Measurements from ENCODE around the gene MAP2K6. TPM values are rescaled to one million over a fixed set of nuclear protein-coding genes. Genes with fewer than 3 reads are reported as not detected.
A peak's percentile ranks its signal among the peaks of the same experiment; 100 is the strongest.

Gene MAP2K6
- total RNA-seq, 1 experiment from 2014 or later: 1.4 TPM

DNA sequence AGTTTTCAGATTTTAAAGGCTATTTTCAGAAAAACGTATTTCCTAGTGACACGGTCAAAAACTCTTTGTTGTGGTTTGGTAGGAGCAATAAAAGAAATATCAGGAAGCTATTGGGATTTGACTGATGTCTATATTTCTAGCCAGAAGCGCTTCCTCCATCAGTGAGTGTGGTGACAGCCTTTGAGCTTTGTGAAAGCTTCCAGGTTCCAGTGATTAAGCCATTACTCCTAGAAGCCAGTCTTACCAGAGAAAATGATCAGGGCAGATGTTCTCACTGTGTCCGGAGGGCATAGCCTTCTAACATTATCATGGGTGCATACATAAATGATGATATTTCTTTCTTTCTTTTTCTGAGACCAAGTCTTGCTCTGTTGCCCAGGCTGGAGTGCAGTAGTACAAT is 39.6 kb downstream of the MAP2K6 start:
- no peaks in the 10 kb centered on the region for H3K27me3 ChIP-seq (replicated peaks)
- peaks cover 15% of the 10 kb centered on the region for H3K4me1 ChIP-seq (replicated peaks)
- no peaks in the 10 kb centered on the region for H3K36me3 ChIP-seq
- H3K27ac ChIP-seq: no peak overlapping the region
- no peaks in the 10 kb centered on the region for H3K9me3 ChIP-seq (replicated peaks)
- H3K4me3 ChIP-seq: no peak overlapping the region
- DNase-seq (ENCODE audit: low read depth in 1 of 2, low spot score in 2 of 2): no peak

DNA sequence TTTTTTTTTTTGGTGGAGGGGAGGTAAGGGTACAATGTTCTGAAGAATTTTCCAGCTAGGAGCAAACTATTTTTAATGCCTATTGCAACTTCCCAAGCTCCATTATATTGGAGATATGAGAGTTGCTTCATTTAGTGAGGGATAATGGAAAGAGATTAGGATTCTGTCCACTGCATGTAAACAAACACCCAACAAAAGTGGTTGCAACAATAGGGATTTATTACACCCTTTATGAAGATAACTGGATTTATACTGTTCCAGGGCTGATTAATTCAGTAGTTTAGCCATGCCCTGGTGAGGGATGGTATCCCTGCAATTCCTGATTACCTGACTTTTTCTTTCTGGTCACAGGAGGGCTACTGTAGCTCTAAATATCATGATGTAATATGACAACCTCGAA is 40.5 kb downstream of the MAP2K6 start:
- Histone ChIP-seq H3K4me1 (replicated peaks) (peaks cover 15% of the 10 kb centered on the region), H3K36me3 (no peaks in the 10 kb centered on the region), H3K27me3 (replicated peaks) (no peaks in the 10 kb centered on the region), H3K27ac (no peak overlapping the region), H3K4me3 (no peak overlapping the region), H3K9me3 (replicated peaks) (no peaks in the 10 kb centered on the region)
- DNase-seq (ENCODE audit: low read depth in 1 of 2, low spot score in 2 of 2): no peak

DNA sequence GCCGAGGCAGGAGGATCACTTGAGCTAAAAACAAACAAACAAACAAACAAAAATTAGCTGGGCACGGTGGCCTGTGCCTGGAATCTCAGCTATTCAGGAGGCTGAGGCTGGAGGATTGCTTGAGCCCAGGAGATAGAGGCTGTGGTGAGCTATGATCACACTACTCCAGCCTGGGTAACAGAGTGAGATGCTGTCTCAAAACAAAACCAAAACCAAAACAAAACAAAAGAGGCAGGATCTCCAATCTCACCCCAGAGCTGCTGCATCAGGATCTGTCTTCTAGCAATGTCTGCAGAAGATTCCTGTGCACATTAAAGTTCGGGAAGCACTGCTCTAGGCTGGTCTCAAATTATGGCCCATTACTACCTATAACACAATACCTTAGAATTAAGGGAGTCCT is 43.1 kb downstream of the MAP2K6 start:
- H3K36me3 ChIP-seq: no peaks in the 10 kb centered on the region
- H3K9me3 ChIP-seq (replicated peaks): no peaks in the 10 kb centered on the region
- H3K27me3 ChIP-seq (replicated peaks): no peaks in the 10 kb centered on the region
- H3K4me3 ChIP-seq: no peak overlapping the region
- H3K4me1 ChIP-seq (replicated peaks): no peaks in the 10 kb centered on the region
- no peak for DNase-seq (ENCODE audit: low read depth in 1 of 2, low spot score in 2 of 2)
- no peak overlapping the region for H3K27ac ChIP-seq

DNA sequence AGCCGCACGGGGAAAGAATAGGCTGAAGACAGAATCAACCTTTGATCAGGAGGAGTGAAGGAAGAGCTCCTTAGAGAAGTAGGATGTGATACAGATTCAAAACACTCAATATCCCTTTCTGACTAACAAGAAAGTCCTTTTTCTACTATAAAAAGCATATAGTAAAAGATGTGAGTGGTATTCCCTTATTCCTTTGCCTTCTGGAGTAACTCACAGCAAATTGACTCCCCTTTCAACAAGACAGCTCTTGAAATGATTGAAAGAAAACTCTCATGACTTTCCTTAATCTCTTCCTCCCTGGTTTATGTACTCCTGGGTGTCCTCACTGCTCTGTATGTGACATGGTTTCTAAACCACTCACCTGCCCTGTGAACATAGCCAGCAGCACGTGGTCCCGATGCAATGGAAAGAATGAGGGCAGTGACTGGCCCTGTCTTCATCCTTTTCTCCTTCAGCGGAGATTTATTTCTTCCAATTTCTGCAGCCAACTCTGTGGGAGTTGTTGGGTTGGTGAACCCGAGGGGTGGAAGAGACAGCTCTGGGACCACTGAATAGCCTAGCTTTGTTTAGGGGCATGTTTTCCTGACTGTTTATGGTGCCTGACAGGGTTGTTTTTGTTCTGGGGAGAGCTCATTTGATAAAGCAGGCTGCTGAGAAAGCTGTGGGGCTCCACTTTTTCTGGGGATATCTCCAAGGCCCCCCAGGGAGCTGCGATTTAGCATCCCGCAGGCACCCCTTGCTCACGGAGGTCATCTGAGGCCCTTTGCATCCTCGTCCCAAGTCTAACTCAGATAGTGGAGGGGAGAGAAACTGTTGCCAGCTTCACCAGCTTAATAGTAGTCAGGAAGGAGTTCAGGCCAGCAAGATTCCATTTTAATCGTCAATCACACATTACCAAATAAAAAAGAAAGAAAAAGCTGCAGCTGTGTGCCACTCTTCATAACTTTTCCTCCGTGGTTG is 46.7 kb downstream of the MAP2K6 start:
- H3K4me3 ChIP-seq: no peak overlapping the region
- no peaks in the 10 kb centered on the region for H3K36me3 ChIP-seq
- no peaks in the 10 kb centered on the region for H3K27me3 ChIP-seq (replicated peaks)
- DNase-seq (ENCODE audit: low read depth in 1 of 2, low spot score in 2 of 2): no peak
- peaks cover under 1% of the 10 kb centered on the region for H3K4me1 ChIP-seq (replicated peaks)
- no peak overlapping the region for H3K27ac ChIP-seq
- H3K9me3 ChIP-seq (replicated peaks): no peaks in the 10 kb centered on the region

DNA sequence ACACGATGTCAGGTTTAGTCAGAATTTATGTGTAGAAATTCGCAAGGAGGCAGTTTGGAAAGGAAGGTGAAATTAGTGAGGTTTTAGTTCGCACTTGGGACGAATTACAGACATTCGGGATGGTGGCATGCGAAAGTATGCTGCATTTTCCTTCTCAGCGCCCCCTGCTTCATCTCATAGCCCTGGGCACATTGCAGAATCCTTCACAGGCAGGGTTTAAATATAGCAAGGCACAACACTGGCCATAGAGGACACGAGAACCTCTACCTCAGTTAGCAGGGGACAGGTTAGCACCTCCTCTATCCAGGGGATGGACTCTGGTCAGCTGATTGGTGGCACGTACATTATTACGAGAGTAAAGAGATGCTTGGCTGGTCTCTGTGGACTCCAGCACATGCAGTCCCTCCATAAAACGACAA is 47.5 kb downstream of the MAP2K6 start:
- Histone ChIP-seq H3K9me3 (replicated peaks) (no peaks in the 10 kb centered on the region), H3K27me3 (replicated peaks) (no peaks in the 10 kb centered on the region), H3K4me3 (no peak overlapping the region), H3K36me3 (no peaks in the 10 kb centered on the region), H3K27ac (no peak overlapping the region), H3K4me1 (replicated peaks) (peaks cover 8% of the 10 kb centered on the region)
- DNase-seq (ENCODE audit: low read depth in 1 of 2, low spot score in 2 of 2): no peak

DNA sequence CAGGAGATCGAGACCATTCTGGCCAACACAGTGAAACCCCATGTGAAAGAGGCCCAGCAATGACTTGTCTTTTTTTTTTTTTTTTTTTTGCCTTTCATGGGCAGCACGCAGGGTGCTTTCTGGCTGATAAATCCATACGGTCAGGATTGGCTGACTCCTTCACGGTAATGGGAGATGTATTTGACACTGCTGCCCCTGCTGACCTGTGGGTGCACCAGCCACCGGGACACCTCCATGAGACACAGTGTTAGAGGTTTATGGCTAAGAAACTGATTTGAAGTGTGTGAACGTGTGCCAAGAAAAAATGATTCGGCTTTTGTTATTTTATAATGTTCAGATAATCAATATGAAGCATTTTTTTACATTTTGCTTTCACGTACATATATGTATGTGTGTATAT is 48.4 kb downstream of the MAP2K6 start:
- H3K27me3 ChIP-seq (replicated peaks): no peaks in the 10 kb centered on the region
- H3K4me3 ChIP-seq: no peak overlapping the region
- peaks cover 17% of the 10 kb centered on the region for H3K4me1 ChIP-seq (replicated peaks)
- no peaks in the 10 kb centered on the region for H3K36me3 ChIP-seq
- DNase-seq (ENCODE audit: low read depth in 1 of 2, low spot score in 2 of 2): no peak
- no peak overlapping the region for H3K27ac ChIP-seq
- H3K9me3 ChIP-seq (replicated peaks): no peaks in the 10 kb centered on the region

DNA sequence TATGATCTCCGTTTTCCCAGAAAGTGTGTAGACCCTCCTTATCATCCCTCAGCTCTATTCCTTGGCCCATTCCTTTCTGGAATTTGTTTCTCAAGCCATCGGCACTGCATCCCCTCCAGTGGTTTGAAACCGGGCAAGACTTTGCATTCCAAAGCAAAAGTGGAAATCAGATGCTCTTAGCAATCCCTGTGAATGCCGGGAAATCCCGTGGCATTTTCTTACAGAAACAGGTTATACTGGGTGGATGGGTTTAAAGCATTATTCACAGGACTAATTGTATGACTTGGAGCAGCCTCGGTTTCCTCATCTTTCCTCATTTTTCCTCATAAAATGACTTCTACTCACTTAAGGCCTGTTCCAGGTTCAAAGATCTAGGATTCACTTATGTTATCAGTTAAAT is 52.0 kb downstream of the MAP2K6 start:
- H3K4me3 ChIP-seq: no peak overlapping the region
- H3K36me3 ChIP-seq: no peaks in the 10 kb centered on the region
- peaks cover 21% of the 10 kb centered on the region for H3K4me1 ChIP-seq (replicated peaks)
- no peaks in the 10 kb centered on the region; the same call in 1 of the 2 replicates for H3K9me3 ChIP-seq (replicated peaks)
- no peak overlapping the region for H3K27ac ChIP-seq
- no peaks in the 10 kb centered on the region for H3K27me3 ChIP-seq (replicated peaks)
- DNase-seq (ENCODE audit: low read depth in 1 of 2, low spot score in 2 of 2): no peak

DNA sequence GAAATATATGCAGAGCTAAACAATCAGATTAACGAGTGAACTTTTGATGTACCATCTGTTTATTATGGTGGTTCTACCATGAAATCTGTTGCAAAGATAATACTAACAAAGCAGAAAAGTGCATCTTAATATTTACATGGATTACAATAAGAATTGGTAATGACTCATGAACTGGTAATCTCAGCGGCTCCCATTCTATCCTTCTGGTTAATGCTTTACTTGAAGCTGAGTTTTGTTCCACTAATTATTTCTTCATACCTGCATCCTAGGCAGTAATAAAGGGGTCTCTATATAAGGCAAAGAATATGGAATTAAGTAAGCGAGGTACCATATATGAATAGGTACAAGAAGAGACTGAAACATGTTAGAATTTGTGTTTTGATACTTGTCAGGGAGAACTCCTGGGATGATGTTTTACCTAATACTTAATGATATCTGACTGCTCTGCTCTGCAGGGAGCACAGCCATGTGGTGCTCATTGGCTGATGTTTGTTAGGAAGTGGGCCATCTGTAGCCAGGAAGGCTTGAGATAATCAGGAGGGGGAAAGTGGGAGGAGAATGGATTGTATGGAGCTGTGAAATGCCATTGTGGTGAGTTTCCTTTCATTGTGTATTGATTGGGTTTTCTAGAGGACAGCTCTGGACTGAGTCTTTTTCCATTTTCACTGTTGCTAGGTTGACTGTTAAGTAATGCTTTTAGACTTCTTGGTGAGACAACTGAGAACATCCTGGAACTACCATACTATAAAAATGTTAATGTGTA is 52.6 kb downstream of the MAP2K6 start:
- DNase-seq (ENCODE audit: low read depth in 1 of 2, low spot score in 2 of 2): peak in 1 of 2 experiments; percentile 59
- no peak overlapping the region for H3K4me3 ChIP-seq

DNA sequence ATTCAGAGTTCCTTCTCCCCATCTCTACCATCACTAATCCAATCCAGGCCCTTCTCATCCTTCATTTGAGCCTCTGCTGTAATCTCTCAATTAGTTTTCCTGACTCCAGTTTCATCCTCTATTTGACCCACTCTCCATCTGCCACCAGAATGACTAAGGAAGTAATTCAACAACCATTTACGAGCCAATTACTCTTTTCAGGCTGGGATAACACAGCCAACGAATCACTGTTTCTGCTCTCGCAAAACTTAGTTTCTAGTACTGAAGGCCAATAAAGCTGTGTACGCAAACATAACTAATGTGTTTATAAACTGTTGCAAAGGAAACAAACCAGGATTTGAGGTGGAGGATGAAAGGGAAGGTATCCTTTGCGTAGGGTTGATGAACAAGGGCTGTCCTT is 53.7 kb downstream of the MAP2K6 start:
- H3K4me3 ChIP-seq: no peak overlapping the region
- H3K36me3 ChIP-seq: no peaks in the 10 kb centered on the region
- no peaks in the 10 kb centered on the region; the same call in 1 of the 2 replicates for H3K9me3 ChIP-seq (replicated peaks)
- no peaks in the 10 kb centered on the region for H3K27me3 ChIP-seq (replicated peaks)
- H3K27ac ChIP-seq: no peak overlapping the region
- peaks cover 21% of the 10 kb centered on the region for H3K4me1 ChIP-seq (replicated peaks)
- no peak for DNase-seq (ENCODE audit: low read depth in 1 of 2, low spot score in 2 of 2)

More for the DNA sequence above, 52.6 kb downstream of the MAP2K6 start:
- no peaks in the 10 kb centered on the region for H3K36me3 ChIP-seq
- no peaks in the 10 kb centered on the region for H3K27me3 ChIP-seq (replicated peaks)
- peak overlapping the region; percentile 2; the same call in 1 of the 2 replicates for H3K27ac ChIP-seq
- H3K9me3 ChIP-seq (replicated peaks): no peaks in the 10 kb centered on the region; the same call in 1 of the 2 replicates
- peaks cover 21% of the 10 kb centered on the region for H3K4me1 ChIP-seq (replicated peaks)

DNA sequence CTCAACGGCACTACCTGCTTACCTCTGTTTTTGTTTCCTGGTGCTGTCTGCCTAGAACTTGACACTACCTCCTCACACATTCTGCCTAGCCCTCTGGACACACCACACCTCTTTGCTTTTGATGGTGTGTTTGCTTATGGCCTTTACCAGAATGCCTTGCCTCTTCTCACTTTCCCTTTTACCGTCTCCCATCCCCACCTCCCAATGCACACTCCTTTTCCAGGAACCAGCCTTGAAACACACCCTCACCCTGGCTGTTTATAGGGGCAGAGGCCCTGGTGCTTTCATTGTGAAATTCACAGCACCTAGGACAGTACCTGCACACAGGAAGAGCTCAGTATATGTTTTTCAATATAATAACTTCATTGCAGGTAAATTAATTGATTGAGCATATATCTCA is 56.2 kb downstream of the MAP2K6 start:
- no peak for DNase-seq (ENCODE audit: low read depth in 1 of 2, low spot score in 2 of 2)
- Histone ChIP-seq H3K4me3 (no peak overlapping the region), H3K4me1 (replicated peaks) (peaks cover 21% of the 10 kb centered on the region), H3K9me3 (replicated peaks) (no peaks in the 10 kb centered on the region; the same call in 1 of the 2 replicates), H3K36me3 (no peaks in the 10 kb centered on the region), H3K27ac (no peak overlapping the region), H3K27me3 (replicated peaks) (no peaks in the 10 kb centered on the region)

DNA sequence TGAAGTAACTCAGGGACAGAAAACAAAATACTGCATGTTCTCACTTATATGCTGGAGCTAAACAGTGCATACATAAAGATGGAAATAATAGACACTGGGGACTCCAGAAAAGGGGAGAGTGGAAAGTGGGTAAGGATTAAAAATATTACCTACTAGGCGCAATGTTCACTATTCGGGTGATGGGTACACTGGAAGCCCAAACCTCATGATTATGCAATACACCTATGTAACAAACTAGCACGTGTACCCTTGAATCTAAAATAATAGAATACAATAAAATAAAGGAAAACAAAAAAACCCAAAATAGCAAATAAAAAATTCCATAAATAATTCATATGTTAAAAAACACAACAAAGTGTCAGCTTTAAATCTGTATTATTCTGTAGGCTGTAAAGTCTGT is 56.9 kb downstream of the MAP2K6 start:
- H3K4me1 ChIP-seq (replicated peaks): peaks cover 18% of the 10 kb centered on the region
- no peak for DNase-seq (ENCODE audit: low read depth in 1 of 2, low spot score in 2 of 2)
- H3K4me3 ChIP-seq: no peak overlapping the region
- H3K9me3 ChIP-seq (replicated peaks): no peaks in the 10 kb centered on the region; the same call in 1 of the 2 replicates
- no peaks in the 10 kb centered on the region for H3K36me3 ChIP-seq
- H3K27me3 ChIP-seq (replicated peaks): no peaks in the 10 kb centered on the region
- H3K27ac ChIP-seq: no peak overlapping the region

DNA sequence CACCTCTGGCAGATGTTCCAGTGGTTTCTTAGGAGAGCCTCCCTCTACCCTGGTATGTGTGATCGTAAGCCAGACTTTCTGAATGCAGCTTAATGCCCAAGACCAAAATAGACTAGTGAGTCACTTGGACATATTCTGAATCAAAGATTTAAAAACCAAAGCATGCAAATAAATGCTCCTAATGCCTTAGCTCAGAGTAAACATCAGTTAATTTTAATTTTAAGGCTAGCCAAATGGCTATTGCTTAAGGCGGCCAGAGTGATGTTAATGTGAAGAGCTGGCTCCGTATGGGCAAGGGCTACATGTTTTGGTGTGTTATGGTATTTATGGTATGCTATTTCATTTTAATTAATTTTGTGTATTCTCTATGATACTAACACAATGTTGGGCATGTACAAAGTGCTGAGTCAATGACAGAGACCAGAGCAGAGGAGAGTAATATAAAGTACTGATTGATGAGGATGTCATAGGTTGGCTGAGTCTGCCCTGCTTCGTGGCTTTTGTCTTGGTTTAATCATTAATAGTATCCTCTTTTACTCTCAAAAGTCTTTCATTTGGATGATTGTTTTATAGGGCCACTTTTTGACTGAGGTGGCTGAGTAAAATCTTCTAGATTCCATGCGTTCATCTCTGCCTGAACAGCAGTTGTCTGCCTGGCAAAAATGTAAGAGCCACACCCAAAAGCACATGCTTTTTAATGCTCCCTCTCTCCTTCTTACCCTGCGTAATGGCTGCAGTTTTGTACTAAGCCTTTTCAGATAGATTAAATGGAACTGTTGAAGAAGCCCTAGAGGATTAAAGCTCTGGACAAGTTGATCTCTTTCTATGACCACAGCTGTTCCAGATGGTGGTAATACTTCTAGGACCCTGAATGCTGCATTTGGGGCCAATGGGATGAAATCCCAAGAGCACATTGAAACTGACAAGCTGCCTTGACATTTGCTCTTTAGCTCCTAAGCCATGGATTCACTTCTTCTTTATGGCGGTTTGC is 59.6 kb downstream of the MAP2K6 start:
- Histone ChIP-seq H3K27me3 (replicated peaks) (no peaks in the 10 kb centered on the region), H3K9me3 (replicated peaks) (no peaks in the 10 kb centered on the region), H3K36me3 (no peaks in the 10 kb centered on the region), H3K4me3 (no peak overlapping the region), H3K27ac (no peak overlapping the region), H3K4me1 (replicated peaks) (no peaks in the 10 kb centered on the region)
- no peak for DNase-seq (ENCODE audit: low read depth in 1 of 2, low spot score in 2 of 2)

DNA sequence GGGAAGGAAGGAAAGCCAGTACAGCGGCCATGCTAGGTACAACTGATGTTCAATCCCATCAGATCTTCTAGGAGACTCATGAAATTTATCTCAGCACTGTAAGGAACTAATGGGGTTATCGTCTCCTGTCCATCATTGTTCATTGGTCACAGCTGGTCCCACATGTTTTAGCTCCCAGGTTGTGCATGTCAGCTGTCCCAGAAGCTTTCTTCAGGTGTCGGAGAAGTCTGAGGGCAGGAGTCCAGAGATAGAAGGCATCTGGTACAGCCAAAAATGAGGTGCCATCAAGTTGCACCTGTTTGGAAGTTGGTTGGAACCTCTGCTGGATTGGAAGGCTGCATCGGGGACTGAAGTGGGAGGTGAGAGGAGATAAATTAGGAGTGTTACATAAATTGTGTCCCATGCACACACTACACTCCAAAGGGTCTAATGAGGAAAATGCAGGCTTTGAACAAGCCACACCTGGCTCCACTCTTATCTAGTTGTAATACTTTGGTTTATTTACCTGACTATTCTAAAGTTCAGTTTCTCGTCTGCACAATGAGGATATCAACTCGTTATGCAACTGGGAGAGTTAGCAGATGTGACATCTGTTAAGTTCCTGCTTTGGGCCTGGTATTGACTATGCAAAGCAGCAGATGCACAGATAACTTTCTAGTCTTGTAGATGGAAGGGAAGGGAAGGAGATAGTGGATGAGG is 62.9 kb downstream of the MAP2K6 start:
- Histone ChIP-seq H3K27ac (no peak overlapping the region), H3K4me1 (replicated peaks) (no peaks in the 10 kb centered on the region), H3K4me3 (no peak overlapping the region), H3K9me3 (replicated peaks) (no peaks in the 10 kb centered on the region), H3K27me3 (replicated peaks) (no peaks in the 10 kb centered on the region), H3K36me3 (no peaks in the 10 kb centered on the region)
- no peak for DNase-seq (ENCODE audit: low read depth in 1 of 2, low spot score in 2 of 2)

Measured in SJSA1 (cell line).